Activated CD4-positive, alpha-beta T cell treated with anti-CD3 and anti-CD28 coated beads, Interleukin-2, amount 50 U/mL, for 1 hour (primary cell): Measurements from ENCODE around the gene CAPN9.
"Not testable (repeated sequence)": the region's sequence is repeated elsewhere in the genome, so short reads cannot be mapped to it uniquely, and the experiment has no call there.

ENCODE experiments used
- DNase-seq: peaks from one replicate; pipeline ENCODE4 v3.0.0-alpha.2; 2020

Gene CAPN9

DNA sequence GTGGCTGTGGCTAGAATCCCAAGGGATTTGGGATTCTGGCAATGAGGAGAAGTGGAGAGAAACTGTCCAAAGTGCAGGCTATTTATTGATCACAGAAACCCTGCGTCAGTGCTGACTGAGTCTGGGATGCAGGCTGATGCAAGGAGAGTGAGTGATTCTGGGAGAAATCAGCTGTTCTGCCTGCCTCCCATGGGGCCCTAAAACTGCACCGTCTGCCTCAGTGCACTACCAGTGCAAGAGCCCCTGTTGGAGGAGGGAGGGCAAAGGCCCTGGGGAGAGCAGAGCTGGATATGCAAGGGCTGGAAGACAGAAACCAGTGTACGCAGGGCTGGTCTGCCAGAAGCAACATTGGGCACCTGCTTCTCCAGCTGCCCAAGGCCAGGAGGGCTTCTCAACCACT is 78.6 kb downstream of the CAPN9 start:
- no peak for DNase-seq

DNA sequence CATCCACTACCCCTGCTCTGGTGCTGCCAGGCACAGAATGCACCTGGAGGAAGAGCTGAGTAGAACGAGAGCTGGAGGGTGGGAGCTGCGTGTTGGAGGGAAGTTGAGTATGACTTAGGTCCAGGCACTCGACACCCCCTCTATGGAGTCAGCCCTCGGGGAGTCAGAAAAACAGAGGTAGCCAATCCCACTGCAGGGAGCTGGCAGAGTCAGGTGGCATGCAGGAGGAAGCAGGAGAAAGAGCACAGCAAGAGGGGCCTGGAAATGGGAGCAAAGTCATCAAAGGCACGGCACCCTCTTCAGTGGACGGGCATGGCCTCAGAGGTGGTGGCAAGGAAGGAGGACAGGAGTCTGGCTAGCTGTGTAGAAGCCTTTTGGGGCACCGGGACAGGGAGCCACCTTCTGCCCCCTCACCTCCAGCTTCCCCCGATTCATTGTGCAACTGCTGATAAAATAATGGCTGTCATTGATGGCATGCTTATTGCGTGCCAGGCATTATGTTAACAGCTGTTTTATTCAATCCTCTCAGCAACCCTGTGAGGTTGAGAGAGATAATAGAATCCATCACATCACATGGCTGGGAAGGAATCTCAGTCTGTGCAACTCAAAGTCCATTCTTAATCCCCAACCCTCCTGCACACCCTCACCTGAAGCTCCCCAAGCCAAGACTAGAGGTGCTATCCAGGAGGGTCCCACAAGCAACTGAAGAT is 79.1 kb downstream of the CAPN9 start:
- DNase-seq, result no peak

DNA sequence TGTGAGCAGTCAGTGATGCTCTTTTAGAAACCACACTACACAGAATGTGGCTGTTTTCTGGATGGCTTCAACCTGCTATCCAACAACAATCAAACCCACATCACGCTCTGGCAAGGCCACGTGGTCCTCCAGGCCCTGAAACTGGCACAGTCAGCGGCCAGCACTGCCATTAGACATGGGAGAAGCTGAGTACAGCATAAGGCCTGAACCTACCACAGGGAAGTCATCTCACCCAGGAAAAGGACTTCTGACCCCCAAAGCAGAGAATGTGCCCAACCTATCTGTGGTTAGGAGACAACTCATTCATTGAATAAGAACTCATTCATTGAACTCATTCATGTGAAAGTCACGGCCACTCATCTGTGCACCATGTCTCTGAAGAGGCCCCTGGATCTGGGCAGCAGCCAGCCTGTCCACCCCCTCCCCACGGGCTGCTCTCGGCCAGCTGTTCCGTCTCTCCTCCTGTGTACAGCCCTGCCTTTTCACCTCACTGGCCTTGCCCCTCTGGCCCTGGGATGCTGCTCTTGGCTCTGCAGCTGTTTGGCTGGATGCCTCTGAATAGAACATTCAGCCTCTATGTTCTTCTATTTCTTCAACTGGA is 80.0 kb downstream of the CAPN9 start:
- no peak for DNase-seq

DNA sequence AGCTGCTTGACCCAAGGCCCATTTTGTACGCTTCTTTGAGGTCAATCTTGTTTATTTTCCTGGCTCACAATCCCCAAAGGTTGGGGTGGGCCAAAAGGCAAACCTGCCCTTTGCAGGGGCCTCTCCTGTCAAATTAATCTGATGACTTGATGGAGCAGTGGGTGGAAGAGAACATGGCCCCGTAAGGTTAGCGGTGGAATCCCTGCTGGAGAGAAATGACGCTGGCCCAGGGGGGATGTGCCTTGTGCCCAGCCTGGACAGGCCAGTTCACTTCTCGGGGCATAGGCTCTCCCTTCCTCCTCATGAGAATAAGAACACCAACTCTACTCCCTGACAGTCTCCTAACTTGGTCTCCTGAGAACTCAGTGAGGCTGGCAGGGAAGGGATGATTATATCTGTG is 80.6 kb downstream of the CAPN9 start:
- DNase-seq, result no peak

DNA sequence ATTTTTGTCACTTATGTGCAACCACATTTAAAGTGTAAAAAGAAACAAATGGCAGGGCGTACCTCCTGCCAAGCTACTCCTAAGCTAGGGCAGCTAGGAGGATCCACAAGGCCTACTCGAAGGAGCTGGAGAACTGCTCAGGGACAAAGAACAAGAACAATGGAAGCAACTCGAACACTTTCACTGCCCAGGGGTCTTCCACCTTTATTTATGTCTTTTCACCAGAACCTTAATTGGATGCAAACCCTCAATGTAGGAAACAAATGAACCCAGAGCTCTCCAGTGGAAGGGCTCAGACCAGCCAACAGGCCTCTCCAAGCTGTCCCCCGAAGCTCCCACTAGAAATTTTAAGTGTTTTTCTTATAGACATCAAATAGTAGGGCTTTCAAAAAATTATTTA is 81.2 kb downstream of the CAPN9 start:
- no peak for DNase-seq

DNA sequence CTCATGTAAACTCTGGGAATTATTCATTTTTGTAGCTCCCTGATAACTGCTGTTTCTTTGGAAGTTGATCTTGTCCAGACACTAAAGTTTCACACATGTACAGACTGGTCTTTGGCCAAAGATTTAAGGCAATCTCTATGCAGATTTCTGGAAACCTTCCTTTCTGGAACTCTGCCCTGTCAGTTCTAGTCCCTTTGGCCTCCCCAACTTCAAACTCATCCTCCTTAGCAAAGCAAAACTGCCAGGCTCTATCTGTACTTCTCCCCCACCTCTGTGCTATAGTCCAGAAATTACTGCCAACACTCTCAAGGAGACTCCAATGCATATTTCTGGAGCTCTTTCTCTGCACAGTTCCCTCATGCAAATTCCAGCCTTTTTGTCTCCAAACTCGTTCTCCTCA is 84.6 kb downstream of the CAPN9 start:
- DNase-seq, result no peak

DNA sequence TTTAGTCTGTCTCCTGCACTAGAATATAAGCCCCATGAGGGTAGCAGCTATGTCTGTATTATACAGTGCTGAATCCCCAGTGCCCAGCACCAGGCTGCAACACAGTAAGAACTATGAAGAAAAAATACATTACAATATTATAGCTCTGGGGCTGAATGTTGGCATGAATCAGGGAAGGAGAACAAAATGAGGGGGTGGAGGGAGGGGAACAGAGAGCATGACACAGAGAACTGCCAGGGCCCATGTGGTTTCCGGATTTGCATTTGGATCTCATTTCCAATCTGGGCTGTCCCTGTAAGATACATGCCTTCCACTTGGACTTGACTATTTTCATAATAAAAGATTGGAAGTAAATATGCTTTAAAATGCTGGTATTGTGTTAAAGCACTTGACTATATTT is 85.3 kb downstream of the CAPN9 start:
- no peak for DNase-seq

DNA sequence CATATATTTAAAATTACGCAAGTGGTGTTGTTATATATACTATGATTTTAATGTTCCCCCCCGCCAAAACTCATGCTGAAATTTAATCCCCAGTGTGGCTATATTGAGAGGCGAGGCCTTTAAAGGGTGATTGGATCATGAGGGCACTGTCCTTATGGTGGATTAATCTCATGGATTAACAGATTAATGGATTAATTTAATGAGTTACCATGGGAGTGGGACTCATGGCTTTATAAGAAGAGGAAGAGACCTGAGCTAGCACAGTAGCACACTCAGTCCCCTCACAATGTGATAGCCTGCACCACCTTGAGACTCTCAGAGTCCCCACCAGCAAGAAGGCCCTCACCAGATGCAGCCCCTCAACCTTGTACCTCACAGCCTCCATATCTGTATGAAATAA is 86.3 kb downstream of the CAPN9 start:
- no peak for DNase-seq

DNA sequence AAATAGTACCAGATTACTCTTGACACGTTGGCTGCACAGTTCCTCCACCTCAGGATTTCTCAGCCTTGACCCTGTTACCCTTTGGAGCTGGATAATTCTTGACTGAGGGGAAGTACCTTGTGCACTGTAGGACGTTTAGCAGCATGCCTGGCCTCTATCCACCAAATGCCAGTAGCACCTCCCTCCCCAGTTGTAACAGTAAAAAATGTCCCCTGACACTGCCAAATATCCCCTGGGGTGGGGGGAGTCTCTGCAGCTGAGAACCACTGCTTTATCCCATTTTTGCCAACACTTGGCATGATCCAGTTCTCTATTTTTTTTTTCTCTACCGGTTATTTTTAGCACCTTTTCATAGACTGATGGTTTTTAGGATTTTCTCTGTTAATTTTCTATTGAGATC is 87.1 kb downstream of the CAPN9 start:
- no peak for DNase-seq

DNA sequence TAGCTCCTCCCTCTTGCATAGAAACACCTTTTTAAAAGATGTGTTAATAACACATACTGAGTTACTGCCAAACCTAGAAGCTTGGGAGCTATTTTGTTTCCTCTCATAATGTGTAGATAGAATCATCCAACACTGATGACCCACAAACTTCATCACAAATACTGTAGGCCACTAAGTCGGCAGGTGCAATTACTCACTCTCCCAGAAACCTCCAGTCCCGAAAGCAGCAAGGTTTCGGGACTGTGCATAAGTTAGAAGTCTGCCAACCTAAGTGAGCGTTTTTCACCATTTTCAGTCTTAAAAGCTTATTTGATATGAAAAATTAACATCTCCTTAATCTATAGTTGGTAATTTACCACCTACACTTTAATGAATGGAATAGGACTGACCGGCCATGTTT is 89.2 kb downstream of the CAPN9 start:
- DNase-seq, result no peak

DNA sequence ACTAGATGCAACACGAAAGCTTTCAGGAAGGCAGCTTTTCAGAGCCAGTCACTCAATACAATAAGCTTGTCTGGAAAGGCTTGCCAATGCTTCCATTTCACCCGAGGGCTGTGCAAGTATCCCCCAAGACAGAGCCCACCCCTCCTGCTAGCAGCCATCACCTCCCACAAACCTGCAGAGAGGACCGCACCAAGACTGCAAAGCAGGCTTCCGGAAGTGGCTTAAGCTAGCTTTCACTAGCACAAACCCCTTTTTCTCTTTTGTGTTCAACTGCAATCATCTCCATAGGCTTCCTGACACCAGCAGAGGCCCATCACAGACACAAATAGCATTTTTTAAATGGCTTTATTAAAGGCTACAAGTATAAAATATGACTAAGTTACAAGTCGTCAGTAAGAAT is 89.6 kb downstream of the CAPN9 start:
- DNase-seq, result no peak

DNA sequence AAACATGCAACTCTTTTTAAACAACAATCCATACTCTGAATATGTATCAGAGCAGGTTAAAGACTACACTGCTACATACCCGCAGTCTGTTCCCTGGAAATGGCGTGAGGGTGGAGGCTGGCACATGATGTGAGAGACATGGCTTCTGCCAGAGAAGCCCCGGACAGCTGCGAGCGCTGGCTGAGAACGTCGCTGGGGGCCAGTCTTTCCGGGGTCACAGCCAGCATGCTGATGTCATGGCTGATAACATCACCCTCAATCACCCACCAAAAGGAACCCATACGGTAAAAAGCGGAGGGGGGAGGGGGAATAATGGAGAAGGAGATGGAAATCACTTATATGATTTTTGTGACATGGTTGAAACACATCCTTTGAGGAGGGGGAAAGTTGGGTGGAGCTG is 92.0 kb downstream of the CAPN9 start:
- DNase-seq, result no peak

DNA sequence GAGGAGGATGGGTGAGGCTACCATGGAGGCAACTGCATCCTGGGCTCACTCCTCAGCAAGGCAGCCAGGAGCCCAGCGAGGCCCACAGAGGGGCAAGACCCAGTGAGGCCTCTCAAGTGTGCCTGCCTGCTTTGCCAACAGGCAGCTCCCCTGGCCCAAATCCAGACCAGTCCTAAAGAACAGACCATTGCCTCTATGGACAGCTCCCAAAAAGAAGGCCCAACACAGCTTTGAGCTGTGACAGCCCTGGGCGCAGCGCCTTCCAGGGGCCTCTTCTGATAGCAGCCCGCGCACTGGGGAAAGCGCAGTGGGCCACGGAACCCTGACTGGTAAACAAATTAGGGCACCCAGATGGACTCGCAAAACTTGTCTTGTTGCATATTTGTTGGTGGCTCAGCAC is 95.6 kb downstream of the CAPN9 start:
- DNase-seq, result no peak

DNA sequence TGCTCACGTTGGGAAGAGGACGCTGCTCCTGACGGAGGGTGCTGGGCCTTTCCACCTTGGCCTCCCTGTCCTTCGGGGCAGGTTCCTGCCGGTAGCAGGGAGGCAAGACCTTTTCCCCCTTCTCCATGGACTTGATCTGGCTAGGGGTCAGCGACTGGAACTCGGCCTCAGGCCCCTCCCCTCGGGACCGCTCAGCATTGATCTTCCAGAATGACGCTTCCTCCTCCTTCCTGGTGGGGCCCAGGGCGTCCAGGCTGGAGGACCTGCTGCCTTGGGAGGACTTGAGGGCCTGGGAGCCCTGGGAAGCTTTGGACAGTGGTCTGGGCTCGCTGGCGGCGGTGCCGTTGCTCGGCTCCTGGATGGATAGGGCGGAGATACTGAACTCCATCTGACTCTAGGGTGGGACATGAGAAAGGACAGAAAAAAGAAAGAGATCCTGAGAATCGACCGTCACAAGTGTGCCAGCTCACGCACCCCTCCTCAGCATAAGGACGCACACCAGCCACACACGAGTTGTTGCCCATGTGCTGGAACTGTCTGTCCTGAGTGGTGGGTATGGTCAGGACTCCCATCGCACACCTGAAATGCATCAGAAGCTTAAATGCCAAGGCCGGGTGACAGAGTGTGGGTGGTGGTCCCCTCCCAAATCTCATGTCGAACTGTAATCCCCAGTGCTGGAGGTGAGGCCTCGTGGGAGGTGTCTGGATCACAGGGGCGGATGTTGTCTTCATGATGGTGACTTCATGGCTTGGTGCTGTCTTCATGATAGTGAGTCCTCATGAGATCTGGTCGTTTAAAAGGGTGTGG is 96.5 kb downstream of the CAPN9 start:
- DNase-seq, result no peak

DNA sequence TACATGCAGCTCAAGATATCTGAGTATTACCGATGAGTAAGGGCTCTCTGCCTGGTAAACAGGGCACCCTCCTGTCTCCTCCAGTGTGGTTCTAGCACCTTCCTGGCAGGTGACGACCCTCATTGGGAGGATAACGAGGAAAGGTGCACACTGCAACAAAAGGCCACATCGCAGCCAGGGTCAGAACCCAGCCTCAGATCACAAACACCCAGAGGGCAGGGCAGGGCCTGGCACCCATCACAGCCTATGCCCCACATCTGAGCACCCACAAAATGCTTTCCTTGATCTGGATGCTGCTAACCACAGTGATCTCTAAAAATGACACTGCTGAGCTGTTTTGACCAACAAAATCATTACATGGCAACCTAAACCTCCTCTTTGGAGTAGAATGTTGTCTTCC is 97.4 kb downstream of the CAPN9 start:
- no peak for DNase-seq

DNA sequence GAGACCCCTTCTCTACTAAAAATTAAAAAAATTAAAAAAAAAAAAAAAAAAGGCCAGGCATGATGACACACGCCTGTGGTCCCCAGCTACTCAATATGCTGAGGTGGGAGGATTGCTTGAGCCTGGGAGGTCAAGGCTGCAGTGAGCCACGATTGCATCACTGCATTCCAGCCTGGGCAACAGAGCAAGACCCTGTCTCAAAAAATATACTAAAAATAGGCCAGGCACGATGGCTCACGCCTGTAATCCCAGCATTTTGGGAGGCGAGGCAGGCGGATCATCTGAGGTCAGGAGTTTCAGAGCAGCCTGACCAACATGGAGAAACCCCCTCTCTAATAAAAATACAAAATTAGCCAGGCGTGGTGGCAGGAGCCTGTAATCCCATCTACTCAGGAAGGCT is 98.0 kb downstream of the CAPN9 start:
- DNase-seq, result not testable (repeated sequence)

DNA sequence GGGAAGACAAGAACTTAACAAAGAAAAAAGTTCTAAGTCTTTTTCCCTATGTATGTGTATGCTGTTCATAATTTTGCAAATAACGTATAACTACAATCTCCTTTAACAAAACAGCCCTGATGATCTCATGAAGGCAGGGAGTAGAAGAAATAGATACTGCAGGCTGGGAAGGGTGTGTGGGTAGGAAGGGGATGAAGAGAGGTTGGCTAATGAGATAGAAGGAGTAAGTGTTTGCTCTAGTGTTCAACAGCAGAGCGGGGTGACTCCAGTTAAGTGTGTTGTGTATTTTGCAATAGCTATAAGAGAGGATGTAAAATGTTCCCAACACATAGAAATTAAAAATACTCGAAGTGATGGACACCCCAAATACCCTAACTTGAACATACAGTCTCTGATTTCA is 101.0 kb downstream of the CAPN9 start:
- DNase-seq, result no peak

DNA sequence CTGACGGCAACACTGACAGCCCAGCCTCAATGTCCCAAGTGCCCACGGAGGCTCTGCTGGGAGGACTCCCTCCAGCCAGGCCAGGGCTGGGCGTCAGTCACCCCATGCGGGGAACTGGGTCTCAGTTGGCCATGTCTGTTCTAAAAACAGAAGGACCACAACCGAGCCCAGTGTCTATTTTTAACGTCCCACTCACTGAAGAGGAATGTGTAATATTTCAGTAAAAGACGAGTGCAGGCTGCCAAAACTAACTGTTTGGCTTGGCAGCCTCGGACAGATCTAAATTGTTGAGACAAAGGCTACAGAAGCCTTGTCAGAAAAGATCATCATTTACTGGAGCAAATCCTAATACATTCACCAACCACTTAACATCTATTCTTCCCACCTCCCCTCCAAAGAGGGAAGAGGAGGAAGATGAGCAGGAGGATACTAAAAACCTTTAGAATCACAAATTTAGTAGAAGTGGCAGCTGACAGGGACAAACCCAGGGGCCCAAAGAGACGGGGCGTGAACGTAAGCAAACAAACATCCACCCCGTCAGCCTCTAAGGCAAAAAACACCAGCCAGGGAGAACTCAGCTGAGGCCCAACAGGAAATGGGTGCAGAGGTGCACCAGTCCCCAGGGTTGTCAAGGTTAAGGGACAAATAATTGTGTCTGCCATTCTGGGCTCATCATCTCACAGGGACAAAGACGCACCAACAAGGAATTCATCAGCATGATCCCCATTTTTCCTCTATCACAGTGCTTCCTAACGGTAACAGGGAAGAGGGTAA is 102.5 kb downstream of the CAPN9 start:
- no peak for DNase-seq

DNA sequence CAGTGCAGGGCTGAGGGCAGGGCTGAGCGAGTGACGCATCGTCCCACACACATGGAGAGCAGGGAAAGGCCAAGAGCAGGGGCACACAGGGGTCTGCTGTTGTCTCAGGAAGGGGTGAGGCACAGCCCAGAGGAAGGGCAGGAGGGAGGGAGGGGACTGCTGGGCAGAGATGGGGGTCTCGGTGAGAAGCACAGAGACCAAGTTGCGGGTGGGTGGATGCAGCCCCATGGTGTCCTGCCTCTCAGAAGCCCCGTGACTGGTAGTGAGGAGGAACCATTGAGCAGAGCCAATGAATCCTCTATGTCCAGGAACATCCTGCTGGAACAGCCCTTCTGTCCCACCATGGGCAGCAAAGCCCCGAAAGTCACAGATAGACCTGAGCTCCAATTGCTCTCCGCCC is 103.4 kb downstream of the CAPN9 start:
- no peak for DNase-seq

DNA sequence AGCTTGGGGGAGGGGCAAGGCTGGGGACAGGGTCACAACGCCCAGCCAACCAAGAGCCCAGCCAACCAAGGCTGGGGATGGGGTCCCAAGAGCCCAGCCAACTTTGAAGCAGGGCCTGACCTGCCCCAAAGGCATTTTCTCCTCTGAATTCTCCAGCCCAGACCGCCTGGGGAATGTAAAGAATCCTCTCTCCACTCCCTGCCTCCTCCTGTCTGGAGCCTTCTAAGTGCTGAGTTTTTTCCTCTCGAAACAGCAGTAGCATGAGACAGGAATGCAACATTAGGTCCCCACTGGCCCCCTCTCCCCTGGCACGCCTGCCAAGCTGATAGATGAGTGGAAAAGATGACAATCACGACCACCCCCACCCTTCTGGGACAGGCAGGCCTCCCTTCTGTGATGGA is 104.1 kb downstream of the CAPN9 start:
- no peak for DNase-seq
